IPS-18a (cell line): ENCODE results near the gene TRIM68.

Experiments
- H3K27ac ChIP-seq: one replicate; pipeline ENCODE4 v1.5.1; 2013; ENCODE audit warnings: low read length
- H3K27me3 ChIP-seq: one replicate; pipeline ENCODE4 v1.6.1; 2013; ENCODE audit warnings: mild to moderate bottlenecking, low read length; ENCODE audit not compliant: control insufficient read depth, insufficient read depth
- H3K36me3 ChIP-seq: one replicate; pipeline ENCODE4 v1.6.1; 2013; ENCODE audit warnings: low read depth, low read length; ENCODE audit not compliant: control insufficient read depth
- H3K4me1 ChIP-seq: one replicate; pipeline ENCODE4 v1.6.1; 2013; ENCODE audit warnings: low read depth, low read length; ENCODE audit not compliant: control insufficient read depth
- H3K4me3 ChIP-seq: one replicate; pipeline ENCODE4 v1.5.1; 2013; ENCODE audit warnings: low read length
- H3K9ac ChIP-seq: one replicate; pipeline ENCODE4 v1.6.1; 2013; ENCODE audit warnings: mild to moderate bottlenecking, low read length, moderate library complexity
- H3K9me3 ChIP-seq: one replicate; pipeline ENCODE4 v1.6.1; 2013; ENCODE audit warnings: low read depth, low read length; ENCODE audit not compliant: control insufficient read depth

The TRIM68 gene

DNA sequence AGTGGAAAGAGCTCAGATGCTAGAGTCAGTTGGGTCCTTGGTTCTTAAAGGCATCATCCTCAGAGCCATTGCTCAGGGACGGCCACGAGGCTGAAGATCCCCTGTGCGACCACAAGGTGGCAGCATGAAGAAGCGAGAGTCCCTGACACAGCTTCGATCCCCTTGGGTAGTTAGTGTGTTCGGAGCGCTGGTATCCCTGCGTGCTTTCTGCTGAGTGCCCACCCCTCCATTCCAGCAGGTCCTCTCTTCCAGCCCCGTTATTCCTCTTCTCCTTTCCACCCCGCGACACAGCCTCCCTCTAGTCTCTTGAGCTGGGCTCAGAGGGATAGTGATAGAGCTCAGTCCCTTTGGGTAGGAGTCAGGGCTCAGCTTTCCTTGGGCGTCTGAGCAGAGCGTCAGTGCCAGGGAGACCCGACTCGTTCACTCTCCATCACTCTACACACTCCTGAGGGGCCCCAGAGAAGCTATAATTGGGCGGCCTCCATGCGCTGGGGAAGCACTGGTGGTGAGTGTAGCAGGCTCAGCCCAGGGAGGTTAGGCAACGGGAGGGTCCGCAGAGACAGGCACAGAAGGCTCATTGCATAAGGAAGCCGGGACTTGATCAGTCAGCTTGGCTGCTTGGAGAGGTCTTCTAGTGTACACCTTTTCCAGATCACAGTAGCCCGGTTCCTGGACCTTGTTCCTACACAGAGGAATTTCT, 29.1 kb upstream of the TRIM68 start, which contains the start of gene OR51D1:
Gene OR51D1 (plus strand): TSS at position 516 of the 700 bp plus-strand sequence. CDS start 2,314 bp downstream, outside the sequence.
- H3K27ac ChIP-seq, result no peak within 1 kb of the TSS
- peaks cover 11% of the 10 kb centered on the region for H3K27me3 ChIP-seq
- H3K36me3 ChIP-seq, result no peaks in the 10 kb centered on the region
- H3K4me3 ChIP-seq, result peak within 1 kb of the TSS; percentile 32
- H3K4me1 ChIP-seq, result no peaks in the 10 kb centered on the region
- H3K9me3 ChIP-seq, result no peaks in the 10 kb centered on the region
- no peak within 1 kb of the TSS for H3K9ac ChIP-seq

DNA sequence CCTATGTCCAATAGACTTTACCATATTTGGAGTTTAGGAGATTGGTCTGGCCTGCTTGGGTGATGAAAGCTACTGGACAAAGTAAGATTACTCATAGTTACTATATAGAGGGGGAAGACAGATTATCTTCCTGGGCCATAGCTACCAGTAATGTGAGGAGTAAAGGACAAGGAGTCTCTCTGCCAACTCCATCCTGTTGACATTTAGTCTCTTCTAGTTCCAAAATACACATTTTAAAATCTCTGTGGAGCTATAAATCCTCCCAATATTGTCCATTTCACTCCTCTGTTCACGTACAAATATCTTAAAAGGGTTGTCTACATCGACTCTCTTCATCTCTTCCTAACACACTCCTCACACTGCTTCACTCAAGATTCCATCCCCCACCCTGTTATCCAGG, 28.1 kb upstream of the TRIM68 start:
- H3K4me1 ChIP-seq, result no peaks in the 10 kb centered on the region
- H3K36me3 ChIP-seq, result no peaks in the 10 kb centered on the region
- H3K4me3 ChIP-seq, result no peak overlapping the region
- no peak overlapping the region for H3K9ac ChIP-seq
- H3K9me3 ChIP-seq, result no peaks in the 10 kb centered on the region
- no peak overlapping the region for H3K27ac ChIP-seq
- peaks cover 11% of the 10 kb centered on the region for H3K27me3 ChIP-seq

DNA sequence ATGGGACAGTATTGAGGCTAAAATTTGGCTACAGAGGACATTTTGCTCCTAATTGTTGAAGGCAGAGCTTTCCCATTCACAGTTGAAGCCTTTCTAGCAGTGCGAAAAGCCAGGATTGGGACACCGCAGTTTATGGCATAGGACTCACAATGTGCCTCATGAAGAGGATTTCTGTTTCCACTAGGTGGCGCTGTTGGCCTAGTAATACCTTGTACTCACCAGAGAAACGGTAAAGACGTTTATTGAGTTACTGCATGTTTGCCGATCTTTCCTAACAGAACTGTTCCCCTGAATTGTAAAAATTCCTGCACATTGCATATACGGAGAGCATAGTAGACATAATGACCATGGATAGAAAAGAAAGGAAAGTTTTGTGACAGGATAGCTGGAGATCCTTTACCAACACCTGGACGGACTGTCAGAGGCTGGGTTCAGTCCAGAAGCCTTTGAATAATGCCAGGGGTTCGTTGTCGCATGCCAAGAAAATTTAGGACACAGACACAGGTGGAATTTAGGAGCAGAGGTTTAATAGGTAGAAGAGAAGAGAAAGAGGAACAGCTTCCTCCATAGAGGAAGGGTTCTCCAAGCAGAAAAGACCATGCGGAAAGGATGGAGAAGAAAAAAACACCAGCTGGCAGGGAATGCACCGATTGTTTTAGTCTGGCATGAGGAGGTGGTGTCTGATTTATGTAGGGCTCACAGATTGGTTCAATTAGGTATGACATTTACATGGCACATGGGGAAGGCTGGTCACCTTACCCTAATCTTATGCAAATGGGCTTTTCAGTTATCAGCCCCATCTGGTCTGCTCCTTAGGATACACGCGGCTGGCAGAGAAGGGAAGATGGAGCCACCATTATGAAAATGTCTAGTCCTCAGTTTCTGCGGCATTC, 18.4 kb upstream of the TRIM68 start:
- no peaks in the 10 kb centered on the region for H3K9me3 ChIP-seq
- peaks cover 13% of the 10 kb centered on the region for H3K4me1 ChIP-seq
- H3K4me3 ChIP-seq, result no peak overlapping the region
- H3K27ac ChIP-seq, result no peak overlapping the region
- H3K9ac ChIP-seq, result no peak overlapping the region
- H3K36me3 ChIP-seq, result no peaks in the 10 kb centered on the region
- H3K27me3 ChIP-seq, result no peaks in the 10 kb centered on the region

DNA sequence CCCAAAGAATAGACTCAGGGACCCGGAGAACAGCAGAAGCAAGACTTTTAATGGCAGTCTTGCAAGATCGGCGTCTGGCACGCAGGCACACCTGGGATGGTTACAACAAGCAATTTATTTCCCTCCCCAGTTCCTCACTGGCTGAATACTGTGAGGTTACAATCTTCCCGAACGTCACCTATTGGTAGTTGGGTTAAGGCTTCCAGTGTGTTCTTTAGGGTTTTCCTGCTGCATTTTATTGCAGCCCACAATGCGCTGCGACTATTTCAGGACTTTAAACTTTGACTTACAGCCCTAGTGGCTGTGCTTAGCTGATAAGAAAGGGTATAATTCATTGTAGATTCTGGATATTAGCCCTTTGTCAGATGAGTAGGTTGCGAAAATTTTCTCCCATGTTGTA, 11.5 kb upstream of the TRIM68 start:
- Histone ChIP-seq H3K27ac (no peak overlapping the region), H3K36me3 (no peaks in the 10 kb centered on the region), H3K27me3 (no peaks in the 10 kb centered on the region), H3K9me3 (no peaks in the 10 kb centered on the region), H3K9ac (no peak overlapping the region), H3K4me3 (no peak overlapping the region), H3K4me1 (no peaks in the 10 kb centered on the region)

DNA sequence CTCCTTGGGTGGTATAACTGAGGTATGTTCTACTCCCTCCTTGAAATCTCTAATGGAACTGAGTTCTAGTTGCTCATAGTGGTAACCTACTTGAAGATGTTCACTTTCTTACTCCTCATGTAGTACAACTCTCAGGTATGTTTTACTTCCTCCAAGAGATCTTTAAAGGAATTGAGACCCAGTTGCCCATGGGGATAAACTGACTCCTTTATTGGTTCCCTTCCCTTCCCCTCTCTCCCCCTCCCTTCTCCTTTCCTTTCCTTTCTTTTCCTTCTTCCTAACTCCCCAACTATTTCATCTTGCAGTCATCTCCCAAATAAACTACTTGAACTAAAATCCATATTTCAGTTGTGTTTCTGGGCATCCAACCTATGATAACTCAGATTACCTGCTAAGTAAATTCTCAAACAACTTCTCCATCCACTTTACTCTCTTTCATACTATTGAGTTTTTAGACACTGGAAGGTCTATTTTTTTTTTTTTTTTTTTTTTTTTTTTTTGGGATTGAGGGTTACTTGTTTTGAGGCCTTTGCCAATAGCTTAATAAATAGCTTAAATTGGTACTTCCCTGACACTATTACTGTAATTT, 7.9 kb upstream of the TRIM68 start:
- H3K4me1 ChIP-seq, result no peaks in the 10 kb centered on the region
- H3K27ac ChIP-seq, result no peak overlapping the region
- no peak overlapping the region for H3K9ac ChIP-seq
- no peaks in the 10 kb centered on the region for H3K9me3 ChIP-seq
- H3K27me3 ChIP-seq, result no peaks in the 10 kb centered on the region
- H3K4me3 ChIP-seq, result no peak overlapping the region
- no peaks in the 10 kb centered on the region for H3K36me3 ChIP-seq

DNA sequence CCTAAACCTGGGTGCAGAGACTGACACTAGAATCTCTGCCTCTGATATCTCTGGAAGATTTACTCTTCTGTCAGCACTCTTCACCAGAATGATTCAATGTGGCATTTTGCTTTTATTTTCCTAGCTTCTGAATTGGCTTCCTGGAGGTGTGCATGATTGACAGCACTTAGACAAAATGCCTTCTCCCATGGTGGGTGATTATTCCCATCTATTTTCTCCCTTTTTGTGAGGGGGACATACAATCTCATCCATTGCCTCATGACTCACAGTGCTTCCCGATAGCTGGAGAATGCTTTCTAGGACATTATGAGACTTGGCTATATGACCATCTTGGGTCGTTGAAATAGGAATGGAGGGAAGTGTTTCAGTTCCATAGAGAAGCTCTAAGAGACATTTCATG, 4.0 kb upstream of the TRIM68 start:
- Histone ChIP-seq H3K27me3 (peaks cover 7% of the 10 kb centered on the region), H3K36me3 (no peaks in the 10 kb centered on the region), H3K4me1 (peaks cover 5% of the 10 kb centered on the region), H3K4me3 (no peak overlapping the region), H3K9me3 (no peaks in the 10 kb centered on the region), H3K27ac (no peak overlapping the region), H3K9ac (no peak overlapping the region)

DNA sequence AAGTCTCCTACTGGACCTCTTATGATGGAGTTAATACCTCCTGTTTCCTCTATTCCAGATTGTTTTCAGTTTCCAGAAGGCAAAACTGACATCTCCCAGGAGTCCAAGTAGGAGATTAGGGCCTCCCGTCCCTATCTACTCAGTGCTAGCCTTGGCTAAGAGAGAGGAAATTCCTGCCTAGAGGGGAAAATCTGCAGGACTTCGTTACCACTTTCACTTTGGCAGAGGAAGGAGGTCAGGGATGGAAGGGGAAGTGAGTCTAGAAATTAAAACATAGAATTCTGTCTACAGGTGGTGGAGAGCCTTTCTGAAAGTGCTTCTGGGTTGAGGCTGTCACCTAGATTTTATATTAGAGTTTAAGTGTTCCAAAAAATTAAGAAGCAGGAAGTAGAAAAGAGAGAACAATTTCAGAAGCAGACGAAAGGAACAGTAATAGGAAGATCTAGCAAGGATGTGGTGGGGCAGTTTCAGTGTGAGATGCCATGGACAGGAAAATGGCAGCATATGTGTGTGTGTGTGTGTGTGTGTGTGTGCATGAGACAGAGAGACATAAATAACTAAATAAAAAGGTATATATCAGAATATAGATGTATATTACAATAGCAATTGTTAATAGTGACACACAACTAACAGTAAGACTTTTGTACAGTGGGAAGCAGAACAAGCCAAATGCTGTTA, 2.4 kb upstream of the TRIM68 start:
- no peak overlapping the region for H3K9ac ChIP-seq
- H3K4me3 ChIP-seq, result no peak overlapping the region
- no peaks in the 10 kb centered on the region for H3K9me3 ChIP-seq
- no peaks in the 10 kb centered on the region for H3K36me3 ChIP-seq
- no peak overlapping the region for H3K27ac ChIP-seq
- peaks cover 8% of the 10 kb centered on the region for H3K4me1 ChIP-seq
- peaks cover 7% of the 10 kb centered on the region for H3K27me3 ChIP-seq

DNA sequence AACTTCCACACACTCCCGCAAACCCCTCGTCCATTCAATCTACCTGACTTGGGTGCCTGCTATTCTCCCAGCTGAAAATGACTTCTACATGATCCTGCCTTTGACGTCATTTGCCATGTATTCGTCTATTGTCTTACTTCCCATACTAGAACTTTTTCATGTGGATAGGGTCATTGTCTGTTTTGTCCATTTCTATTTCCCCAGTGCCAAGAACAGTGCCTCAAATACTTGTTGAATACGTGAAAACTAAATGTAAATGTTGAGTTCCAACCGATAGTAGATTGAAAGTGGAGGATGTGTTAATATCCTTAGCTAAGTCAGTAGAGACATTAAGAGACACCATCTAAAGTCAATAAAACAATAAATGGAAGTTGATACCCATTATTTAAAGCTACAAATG, 935 bp downstream of the TRIM68 start:
- H3K36me3 ChIP-seq, result no peaks in the 10 kb centered on the region
- peak overlapping the region; percentile 84 for H3K4me3 ChIP-seq
- peaks cover 7% of the 10 kb centered on the region for H3K27me3 ChIP-seq
- H3K9ac ChIP-seq, result peak overlapping the region; percentile 73
- peaks cover 8% of the 10 kb centered on the region for H3K4me1 ChIP-seq
- no peak overlapping the region for H3K27ac ChIP-seq
- no peaks in the 10 kb centered on the region for H3K9me3 ChIP-seq

DNA sequence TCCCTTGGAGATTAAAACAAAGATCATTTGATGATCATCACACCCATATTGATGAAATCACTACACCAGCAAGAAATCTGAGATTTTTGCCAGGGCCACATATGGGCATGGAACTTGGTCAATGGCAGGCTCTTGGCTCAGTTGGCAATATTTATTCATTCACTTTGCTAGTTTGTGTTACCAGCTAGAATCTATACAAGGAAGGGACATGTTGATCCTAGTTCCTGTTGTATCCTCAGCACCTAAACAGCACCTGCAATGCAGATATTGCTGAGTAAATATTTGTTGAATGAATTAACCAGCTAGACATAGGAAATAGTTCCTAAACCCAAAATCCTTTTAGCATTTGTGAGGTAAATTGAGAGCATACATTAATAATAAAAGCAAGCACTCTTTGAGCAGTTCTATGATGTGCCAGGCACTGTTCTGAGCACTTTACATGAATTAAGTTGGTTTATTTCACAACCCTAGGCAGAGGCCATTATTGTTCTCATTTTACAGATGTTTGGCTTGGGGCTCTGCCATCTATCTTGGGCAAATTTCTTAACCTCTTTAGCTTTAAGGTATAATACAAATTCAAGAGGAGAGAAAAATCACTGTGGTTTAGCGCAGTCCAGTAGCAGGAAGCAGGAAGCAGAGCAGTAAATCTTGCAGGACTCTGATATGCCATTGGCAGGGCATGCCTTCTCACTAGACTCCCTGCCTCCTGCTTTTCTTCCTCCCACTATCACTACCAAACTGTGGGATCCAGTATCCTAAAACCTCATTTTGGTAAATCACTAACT, 1.6 kb downstream of the TRIM68 start:
- H3K27ac ChIP-seq, result no peak overlapping the region

DNA sequence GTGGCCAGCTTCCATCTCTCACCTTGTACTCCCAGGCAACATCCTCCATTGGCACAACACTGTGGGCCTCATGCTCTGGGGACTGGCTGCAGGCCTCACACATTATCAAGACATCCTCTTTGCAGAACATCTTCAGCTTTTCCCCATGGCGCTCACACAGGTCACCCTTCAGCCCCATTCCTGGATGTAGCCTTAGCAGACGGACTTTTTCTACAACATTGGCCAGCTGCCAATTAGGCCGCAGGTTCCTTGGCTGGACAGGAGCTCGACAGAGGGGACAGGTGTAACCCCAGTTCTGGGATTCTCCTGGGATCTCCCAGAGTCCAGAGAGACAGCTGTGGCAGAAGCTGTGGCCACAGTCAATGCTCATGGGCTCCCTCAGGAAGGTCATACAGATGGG, 3.0 kb downstream of the TRIM68 start:
- Histone ChIP-seq H3K27me3 (peaks cover 7% of the 10 kb centered on the region), H3K36me3 (no peaks in the 10 kb centered on the region), H3K4me1 (peaks cover 8% of the 10 kb centered on the region), H3K4me3 (no peak overlapping the region), H3K9ac (no peak overlapping the region), H3K9me3 (no peaks in the 10 kb centered on the region), H3K27ac (no peak overlapping the region)

More for the DNA sequence above, 1.6 kb downstream of the TRIM68 start:
- Histone ChIP-seq H3K36me3 (no peaks in the 10 kb centered on the region), H3K9ac (no peak overlapping the region), H3K9me3 (no peaks in the 10 kb centered on the region), H3K4me1 (peaks cover 8% of the 10 kb centered on the region), H3K27me3 (peaks cover 7% of the 10 kb centered on the region), H3K4me3 (peak overlapping the region; percentile 84)
